ENCODE data around the gene TJP1.

TJP1 gene

DNA sequence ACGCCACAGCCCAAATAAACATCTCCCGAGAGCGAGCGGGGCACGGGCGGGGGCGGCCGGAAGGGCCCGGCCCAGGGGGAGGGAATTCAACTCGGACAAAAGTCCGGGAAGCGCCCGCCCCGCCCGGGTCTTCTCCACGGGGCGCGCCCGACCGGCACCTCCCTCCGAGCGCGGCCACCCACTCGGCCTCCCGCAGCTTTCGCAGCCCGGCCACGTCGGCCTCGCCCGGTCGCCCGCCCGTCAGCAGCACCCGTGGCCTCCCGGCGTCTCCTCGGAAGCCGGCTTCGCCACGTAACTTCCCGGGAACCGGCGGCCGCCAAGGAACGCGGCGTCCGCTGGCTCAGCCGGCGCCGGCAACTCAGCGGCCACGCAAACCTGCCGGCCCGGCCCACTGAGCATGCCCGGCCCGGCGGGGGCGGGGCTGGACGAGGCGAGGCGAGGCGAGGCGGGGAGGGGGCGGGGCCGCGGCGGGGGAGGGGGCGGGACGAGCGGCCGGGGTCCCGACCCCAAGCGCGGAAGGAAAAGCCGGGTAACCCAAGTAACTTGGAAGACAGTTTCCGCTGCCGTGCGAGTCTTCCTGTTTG lies at the start of gene TJP1:
TSS of gene TJP1 (minus strand) at position 369 of the 584 bp plus-strand sequence. CDS start 440 bp downstream, outside the sequence.
- no peak for DNase-seq

DNA sequence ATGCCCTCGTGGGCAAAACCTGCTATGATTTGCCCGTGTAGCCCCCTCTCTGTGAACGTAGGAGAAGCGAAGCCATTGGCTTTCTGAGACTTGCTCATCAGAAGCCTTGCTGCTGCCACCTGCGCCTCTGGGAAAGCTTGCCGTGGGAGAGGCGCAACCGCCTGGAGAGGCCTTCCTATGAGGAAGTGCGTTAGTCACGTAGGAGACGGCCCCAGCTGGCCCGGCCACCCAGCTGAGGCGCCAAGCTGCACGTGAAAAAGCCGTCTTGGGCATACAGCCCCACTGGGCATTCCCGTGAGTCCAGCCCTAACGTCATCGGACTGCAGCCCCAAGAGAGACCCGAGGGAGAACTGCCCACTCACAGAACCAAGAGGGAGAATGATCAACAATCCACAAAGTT lies 49.1 kb upstream of the TJP1 start:
- DNase-seq: no peak

DNA sequence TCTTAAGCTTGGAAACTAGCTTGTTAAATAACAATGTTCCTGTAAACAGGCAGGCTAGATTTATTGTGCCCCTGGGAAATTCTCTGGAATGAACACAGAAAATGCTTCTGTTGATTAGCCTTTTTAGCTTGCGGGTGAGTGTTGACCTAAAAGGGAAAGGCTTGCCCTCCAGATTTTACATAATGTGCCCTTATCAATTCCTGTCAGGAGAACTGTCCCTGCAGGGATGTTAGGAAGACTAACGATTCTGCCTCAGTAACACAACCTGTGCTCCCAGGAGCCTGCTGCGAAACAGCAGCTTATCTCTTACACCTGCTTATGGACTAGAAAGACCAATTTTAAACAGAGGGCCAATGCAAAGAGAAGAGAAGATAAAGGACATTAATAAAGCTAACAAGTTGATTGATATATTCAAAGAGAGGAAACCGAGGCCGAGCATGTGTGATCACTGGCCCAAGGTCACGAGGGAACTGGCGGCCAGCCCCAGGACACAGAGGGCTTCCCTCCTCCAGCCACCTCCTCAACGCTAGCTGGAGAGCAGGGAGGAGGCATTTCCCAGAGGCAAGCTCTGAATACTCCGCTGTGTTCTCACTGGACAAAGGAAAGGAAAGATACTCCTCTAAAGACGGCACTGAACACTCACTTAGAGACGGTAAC lies 48.4 kb upstream of the TJP1 start:
- DNase-seq: no peak

DNA sequence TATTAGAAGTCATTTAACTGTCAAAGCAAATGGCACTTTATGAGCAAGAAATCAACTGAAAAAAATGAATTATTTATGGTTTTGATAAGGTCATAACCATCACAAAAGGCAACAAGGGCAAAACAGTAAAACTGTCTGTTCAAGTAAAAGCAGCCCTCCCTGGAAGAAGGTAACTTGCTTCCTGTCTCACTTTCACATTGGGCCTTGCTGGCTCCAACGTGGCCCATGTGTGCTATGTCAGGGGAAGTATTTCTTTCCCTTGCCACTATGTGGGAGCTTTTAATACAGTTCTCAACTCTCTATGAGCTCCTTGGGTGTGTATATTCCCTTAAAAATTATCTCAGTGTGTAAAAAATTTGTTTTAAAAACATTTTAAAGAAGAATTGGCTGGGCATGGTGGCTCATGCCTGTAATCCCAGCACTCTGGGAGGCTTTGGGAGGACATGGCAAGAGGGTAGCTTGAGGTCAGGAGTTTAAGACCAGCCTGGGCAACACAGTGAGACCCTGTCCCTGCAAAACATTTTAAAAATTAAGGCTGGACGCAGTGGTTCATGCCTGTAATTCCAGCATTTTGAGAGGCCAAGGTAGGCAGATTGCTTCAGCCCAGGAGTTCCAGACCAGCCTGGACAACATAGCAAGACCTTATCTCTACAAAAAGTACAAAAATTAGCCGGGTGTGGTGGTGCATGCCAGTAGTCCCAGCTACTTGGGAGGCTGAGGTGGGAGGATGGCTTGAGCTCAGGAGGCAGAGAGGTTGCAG lies 45.2 kb upstream of the TJP1 start:
- no peak for DNase-seq

DNA sequence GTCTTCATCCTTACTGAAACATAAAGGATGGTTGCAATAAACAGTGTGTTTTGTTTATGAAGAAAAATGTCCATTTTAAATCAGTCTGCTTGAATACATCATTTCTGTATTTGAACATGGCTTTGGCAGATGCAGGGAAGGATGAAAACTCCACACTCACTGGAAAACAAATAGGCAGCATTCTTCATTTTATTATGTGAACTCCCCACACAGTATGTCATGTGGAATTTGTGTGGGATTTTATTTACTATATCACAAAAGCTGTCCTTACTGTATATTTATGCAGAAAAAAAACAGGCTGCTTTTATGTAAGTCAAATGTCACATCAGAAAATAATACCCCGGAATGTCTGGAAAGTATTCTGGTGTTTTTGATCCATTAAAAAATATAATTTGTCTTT lies 44.1 kb upstream of the TJP1 start:
- DNase-seq: no peak

DNA sequence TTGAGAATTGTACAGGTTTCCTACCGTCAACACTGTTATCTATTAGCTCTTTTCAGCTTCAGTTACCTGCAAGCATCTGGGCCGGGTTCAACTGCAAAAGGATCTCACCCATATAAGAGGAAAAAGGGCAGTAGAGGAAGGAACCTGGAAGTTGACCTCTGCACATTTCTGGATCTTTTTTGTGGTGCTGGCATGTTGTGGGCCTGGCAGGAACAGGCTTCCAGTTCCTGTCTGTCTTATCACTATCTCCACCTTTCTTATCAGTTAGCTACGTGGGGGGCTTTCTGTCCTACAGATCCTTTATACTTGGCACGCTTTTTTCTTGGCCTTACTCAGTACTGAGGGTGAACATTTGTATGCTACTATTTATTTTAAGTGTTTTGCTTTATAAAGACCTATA lies 42.2 kb upstream of the TJP1 start:
- no peak for DNase-seq

DNA sequence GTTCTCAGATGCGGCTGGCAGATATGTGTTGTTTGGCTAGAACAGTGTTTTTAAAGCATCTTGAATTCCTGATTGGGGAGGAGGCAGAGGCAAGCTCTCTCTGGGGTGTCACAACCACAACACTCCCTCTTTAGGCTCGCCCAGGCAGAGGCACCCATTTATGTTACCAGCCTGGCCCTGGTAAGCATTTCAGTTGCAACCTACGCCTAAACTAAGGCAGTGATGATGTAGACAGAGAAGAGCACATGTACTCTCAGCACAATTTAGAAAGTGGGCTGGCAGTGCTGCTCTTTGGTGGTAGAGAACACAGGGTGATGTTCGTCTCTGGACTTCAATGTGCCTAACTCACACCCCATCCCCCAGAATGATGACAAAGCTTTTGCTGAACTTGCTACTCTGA lies 41.2 kb upstream of the TJP1 start:
- DNase-seq: no peak

DNA sequence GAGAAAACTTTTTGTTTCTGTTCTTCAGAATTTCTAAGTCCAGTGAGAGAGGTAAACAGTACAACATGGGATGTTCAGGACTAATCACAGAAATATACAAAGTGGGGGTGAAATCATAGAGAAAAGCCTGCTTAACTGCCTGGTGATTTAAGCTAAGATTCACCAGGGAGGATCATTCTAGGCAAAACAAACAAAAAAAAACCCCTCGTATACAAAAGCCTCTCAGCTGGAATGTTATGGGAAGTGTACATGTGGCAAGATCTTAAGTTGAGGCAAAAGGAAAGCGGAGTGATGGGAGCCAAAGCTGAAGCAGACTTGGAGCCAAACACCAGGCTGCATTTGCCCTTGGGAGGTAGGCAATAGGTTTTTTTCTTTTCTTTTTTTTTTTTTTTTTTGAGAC lies 40.0 kb upstream of the TJP1 start:
- DNase-seq: no peak

DNA sequence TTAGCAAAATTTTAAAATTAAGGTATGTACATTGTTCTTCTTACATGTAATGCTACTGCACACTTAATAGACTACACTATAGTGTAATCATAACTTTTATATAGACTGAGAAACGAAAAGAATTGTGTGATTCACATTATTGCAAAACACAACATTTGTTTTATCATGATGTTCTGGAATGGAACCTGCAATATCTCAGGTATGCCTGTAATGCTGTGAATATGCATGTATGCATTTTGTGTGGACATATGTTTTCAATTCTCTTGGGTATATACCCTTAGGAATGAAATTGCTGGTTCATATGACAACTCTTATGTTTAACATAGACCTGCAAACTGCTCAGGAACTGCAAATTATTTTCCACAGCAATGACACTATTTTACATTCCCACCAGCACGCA lies 38.6 kb upstream of the TJP1 start:
- no peak for DNase-seq

DNA sequence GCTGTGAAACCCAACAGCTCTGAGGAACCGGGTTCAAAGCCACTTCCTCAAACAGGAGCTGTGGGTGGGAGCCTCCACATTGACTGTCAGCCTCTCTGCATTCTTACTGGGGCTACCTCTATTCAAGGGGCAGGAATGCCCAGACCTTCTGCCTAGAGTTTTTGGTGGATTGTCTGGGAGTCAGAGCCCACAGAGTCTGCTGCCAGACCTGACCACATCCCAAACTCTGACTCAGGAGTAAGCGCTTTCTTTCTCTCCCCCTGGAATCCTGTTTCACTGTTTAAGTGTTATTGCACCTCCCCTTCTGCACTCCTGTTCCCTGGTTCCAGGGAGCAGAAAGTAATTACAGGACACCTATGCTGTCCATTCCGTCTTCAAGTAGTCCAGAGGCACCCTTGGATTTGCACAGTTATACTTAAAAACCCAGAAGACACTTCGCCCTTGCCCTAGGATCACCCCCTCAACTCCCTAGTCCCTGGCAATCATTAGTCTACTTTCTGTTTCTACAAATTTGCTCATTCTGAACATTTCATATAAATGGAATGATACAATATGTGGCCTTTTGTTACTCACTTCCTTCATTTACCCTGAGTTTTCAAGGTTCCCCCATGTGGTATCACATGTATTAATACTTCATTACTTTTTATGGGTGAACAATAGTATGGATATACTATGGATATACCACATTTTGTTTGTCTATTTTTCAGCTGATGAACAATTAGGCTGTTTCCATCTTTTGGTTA lies 37.9 kb upstream of the TJP1 start:
- DNase-seq: no peak

DNA sequence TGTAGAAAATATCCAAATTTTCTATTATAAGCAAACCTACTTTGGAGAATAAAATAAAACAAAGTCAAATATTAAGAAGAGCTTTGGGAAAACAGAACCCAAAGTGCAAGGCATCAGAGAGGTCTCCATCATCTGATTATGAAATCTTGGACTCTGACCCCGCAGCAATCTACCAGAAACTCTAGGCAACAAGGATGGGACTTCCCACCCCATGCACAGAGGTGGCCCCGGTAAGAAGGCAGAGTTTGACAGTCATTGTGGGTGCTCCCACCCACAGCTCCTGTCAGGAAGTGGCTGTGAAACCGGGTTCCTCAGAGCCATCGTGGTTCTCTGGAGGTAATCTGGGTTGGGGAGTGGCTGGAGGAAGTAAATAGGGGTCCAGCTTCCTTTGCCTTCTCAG lies 37.0 kb upstream of the TJP1 start:
- no peak for DNase-seq

DNA sequence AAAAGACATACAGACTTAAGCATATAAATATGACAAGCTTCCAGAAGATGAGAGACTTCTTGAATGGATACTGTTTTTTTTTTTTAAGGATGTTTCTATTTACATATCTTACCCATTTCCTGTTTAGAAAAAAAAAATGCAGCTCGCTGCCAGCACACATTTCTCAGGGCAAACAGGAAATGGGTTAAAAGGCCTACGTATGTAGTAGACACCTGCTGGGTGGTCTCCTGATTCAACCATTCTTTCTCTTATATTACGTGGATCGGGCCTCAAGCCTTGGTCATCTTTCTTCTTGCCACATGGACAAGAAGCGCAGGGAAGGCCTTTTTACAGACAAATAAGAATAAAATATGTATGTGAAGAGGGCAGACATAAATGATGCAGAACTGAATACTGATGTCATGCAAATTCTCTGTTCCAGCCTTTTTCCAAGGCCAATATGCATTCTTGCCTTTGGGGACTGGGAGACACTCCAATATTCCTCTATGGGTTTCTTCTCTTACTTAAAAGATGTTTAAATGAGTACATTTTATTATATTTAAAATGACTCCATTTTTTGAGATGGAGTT lies 35.0 kb upstream of the TJP1 start:
- DNase-seq: no peak

DNA sequence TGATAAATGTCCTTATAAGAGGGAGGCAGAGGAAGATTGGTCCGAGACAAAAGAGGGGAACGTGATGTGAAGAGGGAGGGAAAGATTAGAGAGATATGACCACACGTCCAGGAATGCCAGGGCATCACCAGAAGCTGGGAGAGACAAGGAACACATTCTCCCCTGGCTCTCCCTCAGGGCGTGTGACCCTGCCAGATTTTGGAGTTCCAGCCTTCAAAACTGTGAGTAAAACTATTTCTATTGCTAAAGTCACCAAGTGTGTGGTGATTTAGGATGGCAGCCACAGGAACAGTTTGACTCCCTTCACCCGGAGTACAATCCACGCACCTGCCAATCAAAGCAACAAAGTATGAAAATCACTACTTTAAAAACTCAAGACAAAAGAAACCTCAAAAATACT lies 32.1 kb upstream of the TJP1 start:
- DNase-seq: no peak

DNA sequence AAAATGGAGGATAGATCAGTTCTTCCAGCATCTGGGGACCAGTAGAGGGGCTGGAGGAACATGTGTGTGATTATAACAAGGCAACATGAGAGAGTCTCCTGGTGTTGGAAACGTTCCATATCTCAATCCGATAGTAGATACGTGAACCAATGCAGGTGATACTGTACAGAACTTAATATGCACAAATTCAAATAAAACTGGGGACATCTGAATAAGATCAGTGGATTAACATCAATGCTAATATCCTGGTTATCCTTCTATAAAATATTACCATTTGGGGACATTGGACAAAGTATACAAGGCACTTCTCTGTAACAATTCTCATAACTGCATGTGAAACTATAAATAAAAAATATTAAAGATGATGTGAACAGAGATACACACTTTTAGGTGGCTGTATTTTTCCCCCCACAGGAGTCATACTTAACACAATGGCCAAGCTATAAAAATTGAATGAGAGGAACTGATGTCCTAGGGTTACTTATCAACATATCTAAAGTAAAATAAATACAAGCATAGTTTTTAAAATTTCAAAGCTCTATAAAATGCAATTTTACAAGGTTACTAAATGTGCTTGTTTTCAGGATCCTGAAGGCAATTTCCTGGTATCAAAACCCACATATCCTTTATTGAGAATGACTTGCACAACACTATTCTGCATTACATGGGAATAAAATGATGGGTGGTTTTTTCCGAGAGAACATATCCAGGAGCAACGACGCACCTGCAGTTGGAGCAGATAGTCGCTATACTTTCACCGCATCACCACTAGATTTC lies 31.1 kb upstream of the TJP1 start:
- DNase-seq: no peak

DNA sequence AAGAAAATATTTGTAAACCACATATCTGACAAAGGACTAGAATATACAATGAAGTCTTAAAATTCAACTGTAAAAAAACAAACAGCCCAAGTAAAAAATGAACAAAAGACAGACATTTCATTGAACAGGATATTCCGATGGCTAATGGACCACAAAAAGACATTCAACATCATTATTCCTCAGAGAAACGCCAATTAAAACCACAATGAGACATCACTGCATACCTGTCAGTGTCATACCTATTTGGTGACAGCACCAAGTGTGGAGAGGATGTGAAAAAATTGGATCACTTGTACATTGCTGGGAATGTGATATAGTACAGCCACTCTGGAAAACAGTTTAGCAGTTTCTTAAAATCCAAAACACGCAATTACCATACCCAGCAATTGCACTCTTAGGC lies 29.9 kb upstream of the TJP1 start:
- DNase-seq: no peak

DNA sequence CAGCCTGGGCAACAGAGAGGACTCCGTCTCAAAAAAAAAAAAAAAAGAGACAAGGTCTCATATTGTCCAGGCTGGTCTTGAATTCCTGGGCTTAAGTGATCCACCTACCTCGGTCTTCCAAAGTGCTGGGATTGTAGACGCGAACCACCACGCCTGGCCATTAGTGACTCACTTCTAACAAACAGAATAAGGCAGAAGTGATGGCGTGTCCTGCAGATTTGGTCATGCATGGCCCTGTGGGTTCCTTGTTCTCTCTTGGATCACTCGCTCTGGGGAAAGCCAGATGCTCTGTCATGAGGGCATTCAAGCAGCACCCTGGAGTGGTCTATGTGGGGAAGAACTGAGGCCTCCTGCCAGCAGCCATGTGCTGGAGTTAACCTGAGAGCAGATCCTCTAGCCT lies 27.4 kb upstream of the TJP1 start:
- DNase-seq: no peak

DNA sequence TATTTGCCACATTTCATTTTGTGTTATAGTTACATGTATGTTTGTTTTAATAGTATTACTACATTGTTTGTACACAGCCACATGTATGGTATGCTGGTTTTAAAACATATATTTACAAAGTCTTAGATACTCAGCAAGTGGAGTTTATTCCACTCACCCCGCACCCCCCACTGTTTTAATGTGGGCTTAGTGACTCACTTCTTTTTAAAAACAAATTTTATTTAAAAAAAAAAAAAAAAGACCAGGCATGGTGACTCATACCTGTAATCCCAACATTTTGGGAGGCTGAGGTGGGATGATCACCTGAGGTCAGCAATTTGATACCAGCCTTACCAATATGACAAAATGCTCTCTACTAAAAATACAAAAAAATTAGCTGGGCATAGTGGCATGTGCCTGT lies 26.9 kb upstream of the TJP1 start:
- DNase-seq: no peak

DNA sequence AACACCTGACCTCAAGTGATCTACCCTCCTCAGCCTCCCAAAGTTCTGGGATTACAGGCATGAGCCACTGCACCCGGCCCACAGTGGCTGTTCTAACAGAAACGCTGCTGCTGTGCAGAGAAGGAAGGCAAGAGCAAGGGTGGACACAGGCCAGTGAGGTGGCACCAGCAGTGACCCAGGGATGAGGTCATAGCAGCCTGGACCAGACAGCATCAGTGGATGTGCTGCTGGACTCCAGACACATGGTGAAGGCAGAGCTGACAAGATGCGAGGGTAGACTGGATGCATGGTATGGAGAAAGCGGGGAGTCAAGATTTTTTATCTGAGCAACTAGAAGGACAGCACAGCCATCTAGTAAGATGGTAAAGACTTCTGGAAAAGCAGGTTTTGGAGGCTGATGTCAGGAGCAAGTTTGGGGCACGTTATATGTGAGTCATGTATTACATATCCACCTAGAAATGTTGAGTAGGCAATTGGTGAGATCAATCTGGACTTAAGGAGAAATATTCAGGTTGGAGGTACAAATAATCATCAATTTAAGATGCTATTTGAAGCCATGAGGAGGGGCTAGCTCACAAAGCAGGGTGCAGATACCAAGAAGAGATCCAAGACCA lies 22.1 kb upstream of the TJP1 start:
- DNase-seq: no peak

DNA sequence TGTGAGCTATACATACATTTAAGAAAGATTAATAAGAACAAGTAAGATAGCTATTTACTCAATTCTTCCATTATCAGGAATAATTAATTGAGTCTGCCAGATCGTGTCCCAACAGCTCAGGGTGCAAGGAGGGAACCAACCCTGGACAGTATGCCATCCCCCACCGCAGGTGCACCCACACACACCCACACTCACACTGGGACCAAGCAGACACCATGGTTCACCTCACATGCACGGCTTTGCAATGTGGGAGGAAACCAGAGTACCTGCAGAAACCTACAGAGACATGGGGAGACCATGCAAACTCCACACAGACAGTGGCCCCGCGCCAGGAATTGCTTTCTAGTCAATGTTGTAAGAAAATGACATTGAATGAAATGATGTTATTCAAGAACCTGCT lies 20.0 kb upstream of the TJP1 start:
- no peak for DNase-seq

DNA sequence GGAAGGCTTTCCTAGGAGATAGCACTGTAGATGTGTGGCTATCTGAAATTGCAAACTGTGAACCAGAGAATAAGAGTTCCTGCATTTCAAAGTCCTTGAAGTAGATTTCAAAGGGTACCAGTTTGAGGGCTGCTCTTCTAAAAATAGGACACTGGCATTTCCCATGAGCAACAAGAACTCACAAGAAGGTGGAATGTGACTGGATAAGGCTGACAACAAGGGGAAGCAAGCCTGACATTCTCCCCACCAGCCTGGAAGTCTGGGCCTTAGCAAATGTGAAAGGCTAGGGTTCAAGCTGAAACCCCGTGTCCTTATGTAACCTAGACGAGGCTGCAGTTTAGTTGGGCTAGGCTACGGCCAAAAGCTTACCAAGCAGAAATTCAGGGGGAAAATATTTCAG lies 18.7 kb upstream of the TJP1 start:
- no peak for DNase-seq

DNA sequence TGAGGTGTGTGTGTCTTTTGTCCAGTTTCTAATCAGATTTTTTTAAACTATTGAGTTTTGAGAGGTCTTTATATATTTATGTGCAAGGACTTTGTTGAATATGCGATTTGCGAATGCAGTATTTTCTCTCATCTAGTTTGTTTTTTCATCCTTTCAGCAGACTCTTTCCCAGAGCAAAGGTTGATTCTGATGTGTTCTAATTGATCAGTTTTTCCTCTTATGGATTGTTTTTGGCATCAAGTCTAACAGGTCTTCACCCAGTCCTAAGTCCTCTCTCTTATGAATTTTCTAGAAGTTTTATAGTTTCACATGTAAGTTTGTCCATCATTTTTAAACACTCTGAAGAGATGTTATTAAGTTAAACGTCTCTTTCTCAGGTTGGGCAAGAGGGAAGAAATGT lies 17.8 kb upstream of the TJP1 start:
- DNase-seq: no peak

DNA sequence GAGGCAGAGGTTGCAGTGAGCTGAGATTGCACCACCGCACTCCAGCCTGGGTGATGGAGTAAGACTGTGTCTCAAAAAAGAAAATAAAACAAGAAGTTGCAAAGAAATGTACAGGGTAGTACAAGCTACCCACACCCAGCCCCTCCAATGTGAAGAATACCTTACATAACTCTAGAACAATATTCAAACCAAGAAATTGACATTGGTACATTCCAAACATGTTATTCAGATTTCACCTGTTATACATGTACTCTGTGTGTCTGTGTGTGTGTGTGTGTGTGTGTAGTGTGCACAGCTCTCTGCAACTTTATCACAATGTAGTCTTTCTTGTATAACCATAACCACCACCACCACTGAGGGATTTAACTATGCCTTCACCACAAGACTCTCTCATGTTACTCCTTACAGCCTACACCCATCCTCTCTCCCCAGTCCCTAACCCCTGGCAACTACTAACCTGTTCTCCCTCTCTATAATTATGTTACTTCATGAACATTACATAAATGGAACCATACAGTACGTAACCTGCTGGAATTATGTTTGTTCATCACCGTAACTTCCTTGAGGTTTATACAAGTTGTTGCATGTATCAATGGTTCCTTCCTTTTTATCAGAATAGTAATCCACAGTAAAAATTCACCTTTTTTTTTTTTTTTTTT lies 16.2 kb upstream of the TJP1 start:
- DNase-seq: no peak

Measured in CD4-positive, alpha-beta T cell treated with Interleukin-17A for 1 hour (primary cell).